GM08714 (cell line): ENCODE results near the gene CRYBG2.

Experiments used
- H3K4me3 ChIP-seq: fragments of 200-500 bp; sonication (Bioruptor generic); 2 replicates; pipeline ENCODE4 v1.5.1; 2014; ENCODE audit warnings: mild to moderate bottlenecking, low read length, inconsistent platforms
- ZNF274 ChIP-seq: IDR thresholded peaks from 2 replicates; pipeline ENCODE4 v1.6.1; 2012; ENCODE audit warnings: mild to moderate bottlenecking, low read depth, low read length

Gene CRYBG2

GRCh38 chr1:26360807-26361604 lies 7.1 kb upstream of the CRYBG2 start:
- H3K4me3 ChIP-seq: no peak overlapping the region
- no peak for TF ChIP-seq ZNF274

DNA sequence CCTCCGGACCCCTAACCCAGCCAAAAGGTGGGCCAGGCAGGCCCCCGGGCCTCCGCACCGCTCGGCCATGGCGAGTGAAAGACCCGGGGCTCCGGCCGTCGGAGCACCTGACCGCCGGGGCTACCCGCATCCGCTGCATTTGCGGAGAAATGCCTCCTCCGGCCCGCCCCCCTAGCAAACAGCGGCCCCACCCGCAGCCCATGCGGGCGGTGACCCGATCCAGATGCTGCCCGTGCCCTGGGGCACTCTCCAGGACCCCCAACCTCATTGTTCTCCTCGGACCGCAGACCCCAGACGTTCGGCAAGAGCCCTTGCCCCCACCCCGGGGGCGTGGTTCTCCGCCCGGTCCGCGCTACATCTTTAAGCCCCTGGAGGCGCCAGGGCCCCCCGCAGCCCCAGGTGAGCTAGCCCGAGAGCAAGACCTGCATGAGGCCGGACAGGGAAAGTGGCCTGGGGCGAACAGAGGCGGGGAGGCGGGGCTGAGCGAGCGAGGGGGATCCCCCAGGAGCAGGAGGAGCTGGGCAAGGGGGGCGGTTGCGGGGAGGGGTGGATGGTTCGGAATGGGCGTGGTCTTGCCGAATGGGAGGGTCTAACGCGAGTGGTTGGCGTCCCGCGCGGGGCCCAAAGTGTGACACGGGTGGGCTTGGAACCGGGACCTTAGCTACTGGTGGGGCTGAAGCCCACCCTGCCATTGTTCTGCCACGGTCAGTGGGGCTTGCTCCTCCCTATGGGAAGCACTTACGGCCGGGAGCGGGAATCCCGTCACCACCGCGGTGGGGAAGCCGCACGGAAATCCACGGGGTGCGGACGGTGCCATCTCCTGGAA lies 6.3 kb upstream of the CRYBG2 start:
- H3K4me3 ChIP-seq: no peak overlapping the region
- no peak for TF ChIP-seq ZNF274

DNA sequence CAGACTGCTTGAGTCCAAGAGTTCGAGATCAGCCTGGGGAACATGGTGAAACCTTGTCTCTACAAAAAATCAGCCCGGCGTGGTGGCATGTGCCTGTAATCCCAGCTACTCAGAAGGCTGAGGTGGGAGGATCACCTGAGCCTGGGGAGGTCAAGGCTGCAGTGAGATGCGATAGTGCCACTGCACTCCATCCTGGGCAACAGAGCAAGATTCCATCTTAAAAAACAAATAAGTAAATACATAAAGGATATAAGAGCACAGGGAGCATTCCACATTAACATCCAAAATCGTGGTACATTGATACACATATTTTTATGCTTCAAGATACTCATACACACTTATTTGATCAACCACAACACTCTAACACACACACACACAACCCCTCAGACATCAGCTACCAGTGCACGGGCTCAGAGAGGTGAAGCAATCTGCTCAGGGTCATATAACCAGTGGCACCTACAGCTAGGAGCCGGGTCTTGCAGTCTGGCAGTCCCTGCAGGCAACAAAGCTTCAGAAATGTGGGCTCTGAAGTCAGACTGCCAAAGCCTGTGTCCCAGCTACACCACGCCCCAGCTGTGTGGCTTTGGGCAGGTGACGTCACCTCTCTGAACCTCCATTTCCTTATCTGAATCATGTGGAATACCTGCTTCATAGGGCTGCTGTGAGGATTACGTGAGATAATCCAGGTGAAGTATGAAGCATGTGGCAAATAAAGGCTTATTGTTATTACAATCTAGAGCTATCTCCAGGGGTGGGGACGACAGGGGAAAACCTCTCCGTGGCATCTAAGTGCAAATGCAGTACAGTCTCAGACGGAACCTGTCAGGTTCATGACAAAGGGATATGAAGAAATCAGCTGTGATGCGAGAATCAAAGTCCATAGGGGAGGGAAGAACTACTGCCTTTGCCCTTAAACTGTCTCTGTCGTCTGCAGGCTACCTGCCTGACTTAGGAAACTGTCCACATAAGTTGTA lies 4.8 kb upstream of the CRYBG2 start:
- no peak overlapping the region for H3K4me3 ChIP-seq
- no peak for TF ChIP-seq ZNF274

- no peak for TF ChIP-seq ZNF274
- no peak overlapping the region for H3K4me3 ChIP-seq
Observed at GRCh38 chr1:26357121-26357602, 3.2 kb upstream of the CRYBG2 start.

DNA sequence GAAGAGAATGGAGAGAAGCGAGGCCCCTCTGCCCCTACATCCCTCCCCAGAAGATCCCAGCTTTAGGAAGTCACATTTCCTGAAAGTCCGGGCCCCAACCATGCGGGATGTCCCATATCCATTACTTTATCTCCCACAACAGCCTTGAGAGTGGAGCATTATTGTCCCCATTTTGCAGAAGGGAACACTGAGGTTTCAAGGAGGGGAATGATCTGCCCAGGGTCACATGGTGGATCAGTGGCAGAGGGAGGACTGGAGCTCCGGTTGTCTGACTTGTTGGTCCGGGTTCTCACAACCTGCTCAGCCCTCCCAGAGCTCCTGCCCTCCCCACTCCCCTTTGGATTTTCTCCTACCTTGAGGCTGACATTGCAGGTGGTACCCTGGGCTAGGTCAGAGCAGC lies 2.2 kb upstream of the CRYBG2 start:
- TF ChIP-seq ZNF274: no peak
- no peak overlapping the region for H3K4me3 ChIP-seq

DNA sequence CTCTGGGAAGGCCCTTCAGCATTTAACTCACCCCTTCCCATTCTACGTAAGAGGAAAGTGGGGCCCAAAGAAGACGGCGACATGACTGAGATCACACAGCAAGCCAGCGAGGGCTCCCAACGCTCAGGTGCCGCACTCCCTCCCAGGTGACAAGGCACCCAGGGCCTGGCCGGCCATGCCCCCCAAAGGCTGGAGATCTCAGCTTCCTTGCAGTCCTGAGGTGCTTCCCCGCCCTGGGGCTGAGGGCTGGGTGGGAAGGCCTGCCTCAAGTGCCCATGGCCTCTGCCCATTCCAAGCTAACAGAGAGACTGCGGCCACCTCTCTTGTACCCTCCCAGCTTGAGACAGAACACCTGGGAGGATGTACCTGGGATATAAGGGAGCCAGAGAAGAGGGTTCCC lies 1.0 kb upstream of the CRYBG2 start:
- TF ChIP-seq ZNF274: no peak
- no peak overlapping the region for H3K4me3 ChIP-seq

DNA sequence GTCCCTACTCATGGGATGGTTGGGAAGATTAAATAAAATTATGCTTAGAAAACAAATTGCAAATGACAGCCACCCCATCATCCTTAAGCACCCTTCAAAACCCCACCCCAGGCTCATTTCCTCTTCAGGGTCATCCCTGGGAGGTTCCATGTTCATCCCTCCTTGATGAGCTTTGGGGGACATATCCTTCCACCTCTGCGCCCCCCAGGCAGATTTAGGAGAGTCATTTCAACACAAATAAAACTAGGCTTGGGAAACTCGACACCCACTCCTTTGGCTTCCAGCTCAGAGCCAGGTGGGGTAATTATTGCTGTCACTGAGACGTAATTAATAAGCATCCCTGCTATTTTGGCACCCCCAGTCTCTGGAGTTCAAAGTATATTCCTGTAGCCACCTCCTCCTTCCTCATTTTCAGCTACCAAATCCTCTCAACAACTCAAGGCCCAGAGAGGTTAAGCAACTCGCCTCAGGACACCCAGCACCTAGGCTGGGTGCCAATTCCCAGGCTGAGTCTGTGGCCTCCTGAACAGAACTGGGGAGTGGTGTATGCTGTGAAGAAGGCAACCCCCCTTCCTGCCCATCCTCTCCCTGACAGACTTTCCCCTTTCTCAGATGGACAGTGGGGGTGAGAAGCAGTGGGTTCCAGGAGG lies 595 bp downstream of the CRYBG2 start:
- H3K4me3 ChIP-seq: no peak overlapping the region
- no peak for TF ChIP-seq ZNF274

- no peak for TF ChIP-seq ZNF274
- no peak overlapping the region for H3K4me3 ChIP-seq
Observed at GRCh38 chr1:26352338-26352679, 1.6 kb downstream of the CRYBG2 start.

- no peak for TF ChIP-seq ZNF274
- no peak overlapping the region for H3K4me3 ChIP-seq
Observed at GRCh38 chr1:26351590-26352337, 2.2 kb downstream of the CRYBG2 start.

- H3K4me3 ChIP-seq: no peak overlapping the region
- no peak for TF ChIP-seq ZNF274
Observed at GRCh38 chr1:26350701-26351589, 3.0 kb downstream of the CRYBG2 start.

GRCh38 chr1:26350343-26350700 lies 3.6 kb downstream of the CRYBG2 start:
- no peak for TF ChIP-seq ZNF274
- H3K4me3 ChIP-seq: no peak overlapping the region

GRCh38 chr1:26349877-26350244 lies 4.1 kb downstream of the CRYBG2 start:
- no peak for TF ChIP-seq ZNF274
- no peak overlapping the region for H3K4me3 ChIP-seq
